Kidney (tissue), 14 donors: ENCODE data around the gene RNF44. TPM values are rescaled to one million over a fixed set of nuclear protein-coding genes. Genes with fewer than 3 reads are reported as not detected.
A peak's percentile ranks its signal among the peaks of the same experiment; 100 is the strongest.

Experiments
- DNase-seq, 5 donors: peaks; one replicate each; pipeline ENCODE4 v3.0.0-alpha.2; 2013 to 2020
- FAIRE-seq: peaks from 2 replicates; lab custom pipeline; 2012; peaks lifted over from hg19 to GRCh38; lab: Jason Lieb, UNC
- H3K27ac ChIP-seq, 2 donors: one replicate each; pipeline ENCODE4 v1.7.0; 2013; ENCODE audit warnings: low read depth in 2 of 2, low read length in 2 of 2, inconsistent platforms in 1 of 2
- H3K27me3 ChIP-seq: one replicate; pipeline ENCODE4 v1.7.1; 2013; ENCODE audit warnings: low read length, inconsistent platforms; ENCODE audit not compliant: control insufficient read depth, insufficient read depth
- H3K36me3 ChIP-seq, 3 donors: one replicate each; pipeline versions ENCODE4 v1.7.0 to v1.7.1; 2013; ENCODE audit warnings: low read length in 3 of 3, control low read depth in 1 of 3, inconsistent platforms in 1 of 3; ENCODE audit not compliant: insufficient read depth in 3 of 3, control insufficient read depth in 2 of 3
- H3K4me1 ChIP-seq, 3 donors: one replicate each; pipeline versions ENCODE4 v1.7.0 to v1.7.1; 2013; ENCODE audit warnings: low read length in 3 of 3, inconsistent platforms in 1 of 3, low read depth in 1 of 3; ENCODE audit not compliant: control insufficient read depth in 2 of 3, insufficient read depth in 2 of 3
- H3K4me3 ChIP-seq, 3 donors: one replicate each; pipeline versions ENCODE4 v1.7.0 to v1.8.1; 2013; ENCODE audit warnings: low read length in 3 of 3, control low read depth in 1 of 3, inconsistent platforms in 1 of 3
- H3K9ac ChIP-seq, 3 donors: one replicate each; pipeline versions ENCODE4 v1.7.0 to v1.7.1; 2013; ENCODE audit warnings: low read length in 3 of 3, control low read depth in 1 of 3, inconsistent platforms in 1 of 3
- H3K9me3 ChIP-seq, 3 donors: one replicate each; pipeline versions ENCODE4 v1.7.0 to v1.7.1; 2013; ENCODE audit warnings: low read length in 3 of 3, control low read depth in 1 of 3, inconsistent platforms in 1 of 3; ENCODE audit not compliant: control insufficient read depth in 2 of 3, insufficient read depth in 1 of 3
- intact Hi-C: fragments of 100-400 bp; cut with DNase I; formaldehyde crosslinking; loops from one replicate; pipeline ENCODE4 v1.11.1; 2022
- polyA plus RNA-seq: library from polyadenylated mRNA; stranded (reverse); fragments of 350-450 nt; fragmentation: Illumina TruSeq; extraction: RNeasy Lipid Tissue Mini Kit (QIAGEN cat#74804); gene quantifications from one replicate; pipeline ENCODE4 v1.2.3, GENCODE V29; 2014; ENCODE audit warnings: low read depth, low replicate concordance; ENCODE audit not compliant: insufficient read depth
- total RNA-seq: library from RNA; stranded (reverse); fragmentation: NEBNext Ultra II Directional; extraction: Animal tissue kit (Norgen Biotek cat#: 25700); gene quantifications from one replicate; pipeline ENCODE4 v1.2.1, GENCODE V29; 2021
- TF ChIP-seq, protein P1 (sequence below): IDR thresholded peaks from 3 replicates; pipeline ENCODE4 v1.5.1; 2012; ENCODE audit warnings: mild to moderate bottlenecking, moderate library complexity, borderline replicate concordance; ENCODE audit not compliant: insufficient read depth; ENCODE audit errors: extremely low read depth
- donor health status: control.
- donor health status: control.
- donor health status: control.
- donor health status: control.
- donor health status: control.
- donor health status: DM: yes; HTN: yes; CAD: no.
- donor health status: Normal renal cell carcinoma (clear cell type).

The RNF44 gene
- total and polyA plus RNA-seq, 2 donors from 2014 or later: 12.5 to 61.8 TPM

DNA sequence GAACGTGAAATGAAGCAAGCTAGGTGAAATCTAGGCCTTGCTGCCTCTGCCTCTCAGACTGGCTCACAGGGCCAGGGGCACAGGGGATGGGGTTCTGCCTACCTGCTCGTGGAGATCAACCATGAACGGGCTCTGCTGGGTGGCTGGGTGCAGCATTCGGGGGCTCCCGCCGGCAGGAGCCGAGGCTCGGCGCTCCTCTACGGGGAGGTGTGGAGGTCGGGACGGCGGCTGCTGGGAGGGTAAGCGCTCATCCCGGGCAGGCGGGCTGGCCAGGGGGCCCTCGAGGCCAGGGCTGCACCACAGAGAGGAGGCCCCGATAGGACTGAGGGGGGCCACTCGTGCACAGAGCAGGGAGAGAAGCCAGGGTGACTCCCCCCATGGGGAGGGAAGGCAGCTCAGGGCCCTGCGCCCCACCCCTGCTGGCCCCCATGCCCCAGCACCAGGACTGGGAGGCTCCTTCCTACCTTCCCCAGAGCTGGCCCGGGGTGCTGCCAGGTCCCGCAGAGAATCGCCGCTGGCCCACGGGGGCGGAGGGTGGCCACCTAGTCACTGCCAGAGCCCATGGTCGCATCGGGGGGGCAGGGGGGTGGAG, 5.2 kb downstream of the RNF44 start:
- Histone ChIP-seq H3K9ac (no peak overlapping the region), H3K4me1 (peaks cover 2 to 30% (median 13%) of the 10 kb centered on the region in 3 donors), H3K27me3 (no peaks in the 10 kb centered on the region), H3K9me3 (no peaks in the 10 kb centered on the region), H3K36me3 (peaks cover 0 to 27% (median 15%) of the 10 kb centered on the region in 3 donors), H3K4me3 (no peak overlapping the region), H3K27ac (no peak overlapping the region)
- peak in 1 of 5 donors; percentile 74 for DNase-seq
- no peak for FAIRE-seq
- TF ChIP-seq, protein P1, sequence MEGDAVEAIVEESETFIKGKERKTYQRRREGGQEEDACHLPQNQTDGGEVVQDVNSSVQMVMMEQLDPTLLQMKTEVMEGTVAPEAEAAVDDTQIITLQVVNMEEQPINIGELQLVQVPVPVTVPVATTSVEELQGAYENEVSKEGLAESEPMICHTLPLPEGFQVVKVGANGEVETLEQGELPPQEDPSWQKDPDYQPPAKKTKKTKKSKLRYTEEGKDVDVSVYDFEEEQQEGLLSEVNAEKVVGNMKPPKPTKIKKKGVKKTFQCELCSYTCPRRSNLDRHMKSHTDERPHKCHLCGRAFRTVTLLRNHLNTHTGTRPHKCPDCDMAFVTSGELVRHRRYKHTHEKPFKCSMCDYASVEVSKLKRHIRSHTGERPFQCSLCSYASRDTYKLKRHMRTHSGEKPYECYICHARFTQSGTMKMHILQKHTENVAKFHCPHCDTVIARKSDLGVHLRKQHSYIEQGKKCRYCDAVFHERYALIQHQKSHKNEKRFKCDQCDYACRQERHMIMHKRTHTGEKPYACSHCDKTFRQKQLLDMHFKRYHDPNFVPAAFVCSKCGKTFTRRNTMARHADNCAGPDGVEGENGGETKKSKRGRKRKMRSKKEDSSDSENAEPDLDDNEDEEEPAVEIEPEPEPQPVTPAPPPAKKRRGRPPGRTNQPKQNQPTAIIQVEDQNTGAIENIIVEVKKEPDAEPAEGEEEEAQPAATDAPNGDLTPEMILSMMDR: no peak
- intact Hi-C loops: no loop called here

DNA sequence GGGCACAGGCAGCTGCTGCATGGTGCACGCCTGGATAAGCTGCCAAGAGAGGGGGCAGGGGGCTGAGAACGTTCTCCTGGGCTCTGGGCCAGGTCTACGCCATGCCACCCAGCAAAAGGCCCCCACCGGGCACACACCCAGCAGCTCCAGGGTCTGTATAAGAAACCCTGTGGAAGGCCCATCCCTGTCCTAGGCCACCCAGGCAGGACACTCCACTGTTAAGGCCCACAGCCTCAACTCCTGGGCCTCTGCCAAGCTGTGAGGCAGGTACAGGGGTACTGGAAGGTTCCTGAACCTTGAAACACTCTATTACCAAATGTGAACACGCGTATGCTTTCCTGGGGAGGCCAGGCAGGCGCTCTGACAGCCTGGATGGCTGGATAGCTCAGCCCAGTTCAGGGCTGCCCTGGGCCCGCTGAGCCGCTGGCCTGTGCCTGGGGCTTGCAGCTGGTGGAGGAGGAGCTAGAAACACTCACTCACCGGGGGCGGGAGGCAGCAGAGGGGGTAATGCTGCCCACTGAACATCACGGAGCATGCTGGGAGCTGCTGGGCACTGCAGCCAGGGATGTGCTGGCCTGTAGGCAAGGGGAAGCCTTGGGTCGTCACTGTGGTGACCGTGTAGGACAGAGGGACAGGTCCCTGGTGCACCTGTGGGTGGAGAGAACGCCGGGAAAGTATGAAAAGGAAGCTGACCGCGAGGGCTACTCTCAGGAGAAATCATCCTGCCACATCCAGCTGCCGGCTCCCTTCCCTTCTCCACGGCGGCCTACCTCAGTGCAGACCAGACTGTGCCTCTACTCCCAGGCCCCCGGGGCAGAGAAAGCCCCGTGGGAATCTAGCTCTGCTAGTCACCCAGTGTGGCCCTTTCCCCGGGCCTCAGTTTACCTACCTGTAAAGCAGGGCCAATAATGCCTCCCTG, 6.0 kb downstream of the RNF44 start:
- FAIRE-seq: no peak
- TF ChIP-seq, protein P1: no peak
- Histone ChIP-seq H3K27ac (no peak overlapping the region), H3K36me3 (peaks cover 0 to 27% (median 15%) of the 10 kb centered on the region in 3 donors), H3K4me1 (peaks cover 2 to 30% (median 13%) of the 10 kb centered on the region in 3 donors), H3K4me3 (no peak overlapping the region), H3K9me3 (no peaks in the 10 kb centered on the region), H3K9ac (no peak overlapping the region), H3K27me3 (no peaks in the 10 kb centered on the region)
- DNase-seq: peak in 2 of 5 donors; percentile 36 to 53
- intact Hi-C loops: no loop called here

DNA sequence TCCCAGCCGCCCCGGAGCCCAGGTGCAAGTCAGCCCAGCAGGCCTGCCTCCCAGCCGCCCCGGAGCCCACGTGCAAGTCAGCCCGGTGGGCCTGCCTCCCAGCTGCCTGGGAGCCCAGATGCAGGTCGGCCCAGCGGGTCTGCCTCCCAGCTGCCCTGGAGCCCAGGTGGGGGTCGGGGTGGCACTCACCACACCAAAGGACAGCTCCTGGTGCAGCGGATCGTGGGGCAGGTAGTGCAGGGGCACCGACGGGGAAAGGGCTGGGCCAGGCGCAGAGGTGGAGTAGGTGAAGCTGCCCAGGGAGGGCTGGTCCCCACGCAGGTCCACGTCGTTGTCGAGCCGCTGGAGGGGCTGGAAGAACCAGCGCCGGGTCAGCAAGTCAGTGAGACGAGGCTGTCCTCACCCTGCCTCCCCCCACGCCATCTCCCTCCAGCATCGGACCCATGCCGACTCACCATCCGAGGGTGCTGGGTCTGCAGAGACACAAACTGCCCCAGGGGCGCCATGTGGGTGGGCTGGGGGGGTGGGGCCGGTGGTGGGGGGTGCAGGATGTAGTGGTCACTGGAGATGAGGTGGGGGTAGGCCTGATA, 6.7 kb downstream of the RNF44 start:
- no peak overlapping the region for H3K27ac ChIP-seq
- DNase-seq: peak in 1 of 5 donors; percentile 72
- peaks cover 0 to 27% (median 15%) of the 10 kb centered on the region in 3 donors for H3K36me3 ChIP-seq

More for the DNA sequence above, 6.7 kb downstream of the RNF44 start:
- H3K27me3 ChIP-seq: no peaks in the 10 kb centered on the region
- intact Hi-C loops: no loop called here
- H3K4me3 ChIP-seq: no peak overlapping the region
- no peak for FAIRE-seq
- H3K9ac ChIP-seq: no peak overlapping the region
- no peaks in the 10 kb centered on the region for H3K9me3 ChIP-seq
- H3K4me1 ChIP-seq: peaks cover 2 to 27% (median 13%) of the 10 kb centered on the region in 3 donors
- TF ChIP-seq, protein P1: no peak
